ENCODE data around the gene AARS1. TPM values are rescaled to one million over a fixed set of nuclear protein-coding genes. Genes with fewer than 3 reads are reported as not detected.

AARS1 gene
- total RNA-seq, 2 experiments from 2014 or later, result 10.3 to 11.1 TPM

- H3K36me3 Mint-ChIP-seq (ENCODE audit: low read depth), result peaks cover 60% of the 10 kb centered on the region
- CTCF ChIA-PET, result interaction anchor here (1.0 kb wide), 1 partner anchor 51 kb away, joined by 5 read pairs; the partner anchor contains the start of gene EXOSC6
- peaks cover 0 to 3% of the 10 kb centered on the region in 2 experiments for H3K9me3 ChIP-seq (ENCODE audit: control insufficient read depth in 1 of 2, insufficient read depth in 1 of 2, low read length in 2 of 2)
- no peak overlapping the region for H3K27ac ChIP-seq (ENCODE audit: low read depth in 1 of 2, low read length in 2 of 2)
- H3K36me3 ChIP-seq (ENCODE audit: insufficient read depth, low read length), result peaks cover 8% of the 10 kb centered on the region
- ATAC-seq (ENCODE audit: poor library complexity), result no peak
- DNase-seq, result no peak
- H3K27me3 Mint-ChIP-seq, result no peaks in the 10 kb centered on the region
- H3K4me1 ChIP-seq (ENCODE audit: insufficient read depth, low read length), result peaks cover 31% of the 10 kb centered on the region
- H3K4me3 ChIP-seq (ENCODE audit: low read length), result no peak overlapping the region
- peaks cover 62% of the 10 kb centered on the region for H3K4me1 Mint-ChIP-seq (ENCODE audit: low read depth)
- TF ChIP-seq, protein P1, sequence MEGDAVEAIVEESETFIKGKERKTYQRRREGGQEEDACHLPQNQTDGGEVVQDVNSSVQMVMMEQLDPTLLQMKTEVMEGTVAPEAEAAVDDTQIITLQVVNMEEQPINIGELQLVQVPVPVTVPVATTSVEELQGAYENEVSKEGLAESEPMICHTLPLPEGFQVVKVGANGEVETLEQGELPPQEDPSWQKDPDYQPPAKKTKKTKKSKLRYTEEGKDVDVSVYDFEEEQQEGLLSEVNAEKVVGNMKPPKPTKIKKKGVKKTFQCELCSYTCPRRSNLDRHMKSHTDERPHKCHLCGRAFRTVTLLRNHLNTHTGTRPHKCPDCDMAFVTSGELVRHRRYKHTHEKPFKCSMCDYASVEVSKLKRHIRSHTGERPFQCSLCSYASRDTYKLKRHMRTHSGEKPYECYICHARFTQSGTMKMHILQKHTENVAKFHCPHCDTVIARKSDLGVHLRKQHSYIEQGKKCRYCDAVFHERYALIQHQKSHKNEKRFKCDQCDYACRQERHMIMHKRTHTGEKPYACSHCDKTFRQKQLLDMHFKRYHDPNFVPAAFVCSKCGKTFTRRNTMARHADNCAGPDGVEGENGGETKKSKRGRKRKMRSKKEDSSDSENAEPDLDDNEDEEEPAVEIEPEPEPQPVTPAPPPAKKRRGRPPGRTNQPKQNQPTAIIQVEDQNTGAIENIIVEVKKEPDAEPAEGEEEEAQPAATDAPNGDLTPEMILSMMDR (IDR thresholded peaks at IDR 0.05), result no peak
- peak overlapping the region; percentile 4 for H3K4me3 Mint-ChIP-seq
- H3K27me3 ChIP-seq (ENCODE audit: control insufficient read depth in 1 of 2, insufficient read depth in 2 of 2, low read length in 2 of 2), result no peaks in the 10 kb centered on the region
- H3K27ac Mint-ChIP-seq, result peak overlapping the region; percentile 59
- POLR2A ChIA-PET, result no interaction called here
- intact Hi-C loops (cut with DNase I, micrococcal nuclease), result no loop called here
- H3K9me3 Mint-ChIP-seq, result peaks cover 2% of the 10 kb centered on the region
These were observed 13.4 kb upstream of the AARS1 start for GRCh38 chr16:70302745-70303144.

DNA sequence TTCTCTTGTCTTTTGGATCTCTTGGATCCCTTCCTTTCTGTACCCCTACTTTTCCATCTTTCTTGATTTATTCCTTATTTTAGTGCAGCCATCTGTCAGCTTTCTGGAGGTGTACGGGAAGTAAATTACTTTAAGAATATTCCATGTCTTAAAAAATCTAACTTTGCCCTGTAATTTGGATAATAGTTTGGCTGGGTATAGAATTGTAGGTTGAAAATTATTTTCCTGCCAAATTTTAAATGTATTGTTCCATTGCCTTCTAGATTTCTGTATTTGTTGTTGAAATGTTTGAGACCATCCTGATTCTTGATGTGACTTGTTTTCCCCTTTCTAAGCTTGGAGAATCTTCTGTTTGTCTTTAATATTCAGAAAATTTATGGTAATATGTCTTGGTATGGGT lies 11.8 kb upstream of the AARS1 start:
- no peak overlapping the region for H3K27ac ChIP-seq (ENCODE audit: low read depth in 1 of 2, low read length in 2 of 2)
- H3K27me3 ChIP-seq (ENCODE audit: control insufficient read depth in 1 of 2, insufficient read depth in 2 of 2, low read length in 2 of 2), result no peaks in the 10 kb centered on the region
- H3K4me3 ChIP-seq (ENCODE audit: low read length), result no peak overlapping the region
- DNase-seq (no peak), ATAC-seq (ENCODE audit: poor library complexity) (no peak)
- ChIA-PET POLR2A (interaction anchor here (4.7 kb wide), 1 partner anchor 13 kb away, joined by 100 read pairs; the partner anchor contains the start of gene AARS1), CTCF (no interaction called here)
- TF ChIP-seq, protein P1 (IDR thresholded peaks at IDR 0.05), result no peak
- peaks cover 29% of the 10 kb centered on the region for H3K4me1 ChIP-seq (ENCODE audit: insufficient read depth, low read length)
- H3K27me3 Mint-ChIP-seq, result no peaks in the 10 kb centered on the region
- H3K27ac Mint-ChIP-seq, result peak overlapping the region; percentile 98
- H3K36me3 Mint-ChIP-seq (ENCODE audit: low read depth), result peaks cover 52% of the 10 kb centered on the region
- peaks cover 0 to 3% of the 10 kb centered on the region in 2 experiments for H3K9me3 ChIP-seq (ENCODE audit: control insufficient read depth in 1 of 2, insufficient read depth in 1 of 2, low read length in 2 of 2)
- H3K9me3 Mint-ChIP-seq, result peaks cover 2% of the 10 kb centered on the region
- intact Hi-C loops (cut with DNase I, micrococcal nuclease), result no loop called here
- peaks cover 55% of the 10 kb centered on the region for H3K4me1 Mint-ChIP-seq (ENCODE audit: low read depth)
- H3K4me3 Mint-ChIP-seq, result peak overlapping the region; percentile 96
- H3K36me3 ChIP-seq (ENCODE audit: insufficient read depth, low read length), result peaks cover 5% of the 10 kb centered on the region

DNA sequence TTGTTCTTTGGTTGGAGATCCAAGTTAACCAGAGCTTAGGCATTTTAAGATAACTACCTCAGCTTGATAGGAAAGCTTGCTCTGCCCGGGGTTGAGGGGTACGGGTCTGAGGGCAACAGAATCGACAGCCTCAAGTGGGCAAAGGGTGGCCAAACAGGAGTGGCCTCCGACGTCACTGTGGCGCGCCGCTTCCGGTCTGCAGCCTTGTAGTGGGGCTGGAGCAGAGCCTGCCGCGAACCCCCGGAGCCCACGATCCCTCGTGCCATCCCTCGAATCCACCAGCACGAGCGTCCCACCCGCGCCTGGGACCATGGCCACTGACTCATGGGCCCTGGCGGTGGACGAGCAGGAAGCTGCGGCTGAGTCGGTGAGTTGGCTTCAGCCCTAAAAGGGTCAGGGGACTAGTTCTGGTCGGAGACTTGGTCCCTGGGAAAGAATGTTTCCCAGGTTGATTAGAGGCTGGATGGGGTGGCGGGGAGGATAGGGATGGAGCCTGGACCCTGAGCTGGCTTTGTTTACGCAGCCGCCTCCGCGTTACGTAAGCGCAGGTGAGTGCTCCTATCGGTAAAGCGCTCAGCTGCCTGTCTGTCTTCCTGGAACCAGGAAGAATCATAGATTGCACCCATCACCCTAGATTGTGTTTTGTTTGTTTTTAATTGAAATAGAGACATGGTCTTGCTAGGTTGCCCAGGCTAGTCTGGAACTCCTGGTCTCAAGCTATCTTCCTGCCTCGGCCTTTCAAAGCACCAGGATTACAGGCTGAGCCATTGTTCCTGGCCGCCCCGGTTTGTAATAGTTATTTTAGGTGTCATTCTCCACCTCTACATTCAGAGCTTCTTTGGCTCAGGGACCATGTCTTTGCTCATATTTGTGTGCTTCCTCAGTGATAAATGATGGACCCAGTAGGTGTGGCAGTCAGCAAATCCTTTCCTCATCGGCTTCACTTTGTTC lies 10.0 kb upstream of the AARS1 start, which contains the start of gene DDX19B:
Gene DDX19B (plus strand): TSS at position 199 of the 951 bp plus-strand sequence. CDS start 112 bp downstream, at position 311.
- peak within 1 kb of the TSS; percentile 96 for H3K4me3 Mint-ChIP-seq
- peaks cover 3% of the 10 kb centered on the region for H3K36me3 ChIP-seq (ENCODE audit: insufficient read depth, low read length)
- DNase-seq (peak; percentile 33 to 78 (median 48)), ATAC-seq (ENCODE audit: poor library complexity) (peak; percentile 88)
- peaks cover 0 to 3% of the 10 kb centered on the region in 2 experiments for H3K9me3 ChIP-seq (ENCODE audit: control insufficient read depth in 1 of 2, insufficient read depth in 1 of 2, low read length in 2 of 2)
- H3K27me3 ChIP-seq (ENCODE audit: control insufficient read depth in 1 of 2, insufficient read depth in 2 of 2, low read length in 2 of 2), result no peaks in the 10 kb centered on the region
- TF ChIP-seq, protein P1 (IDR thresholded peaks at IDR 0.05), result no peak
- no peaks in the 10 kb centered on the region for H3K27me3 Mint-ChIP-seq
- H3K36me3 Mint-ChIP-seq (ENCODE audit: low read depth), result peaks cover 44% of the 10 kb centered on the region
- peaks cover 2% of the 10 kb centered on the region for H3K9me3 Mint-ChIP-seq
- intact Hi-C loops (cut with DNase I, micrococcal nuclease), result loop anchor here in 1 of 2 experiments (2.0 kb wide), 1 partner anchor 48 kb away; the partner anchor contains the start of gene DDX19A
- H3K4me1 ChIP-seq (ENCODE audit: insufficient read depth, low read length), result peaks cover 25% of the 10 kb centered on the region
- peak within 1 kb of the TSS; percentile 98 for H3K27ac Mint-ChIP-seq
- peak within 1 kb of the TSS; percentile 88 for H3K4me3 ChIP-seq (ENCODE audit: low read length)
- H3K4me1 Mint-ChIP-seq (ENCODE audit: low read depth), result peaks cover 45% of the 10 kb centered on the region
- H3K27ac ChIP-seq (ENCODE audit: low read depth in 1 of 2, low read length in 2 of 2), result peak within 1 kb of the TSS; percentile 88 to 97
- POLR2A ChIA-PET, result interaction anchor here (0.5 to 4.7 kb wide), 16 partner anchors 8 to 225 kb away, joined by 3 to 100 read pairs (median 4); partner anchors contain the start of genes AARS1, COG4, DDX19A and EXOSC6
- CTCF ChIA-PET, result interaction anchor here (0.7 to 1.1 kb wide), 3 partner anchors 8 to 47 kb away, joined by 3 to 5 read pairs (median 5); partner anchors contain the start of genes AARS1 and DDX19A

All from CD4-positive, alpha-beta T cell (primary cell).